H9 (cell line): ENCODE data around the gene FBXO38. TPM values are rescaled to one million over a fixed set of nuclear protein-coding genes. Genes with fewer than 3 reads are reported as not detected.

Source experiments
- DNase-seq: peaks from one replicate; pipeline ENCODE4 v3.0.0-alpha.2; 2017
- H2AFZ ChIP-seq: one replicate; pipeline ENCODE4 v1.6.1; 2013; ENCODE audit warnings: mild to moderate bottlenecking, low read length, control low read depth, moderate library complexity
- H2AK5ac ChIP-seq: 2 replicates; pipeline ENCODE4 v1.6.1; 2013; ENCODE audit warnings: low read length, control low read depth, mixed read lengths; ENCODE audit not compliant: insufficient read length
- H2BK120ac ChIP-seq: one replicate; pipeline ENCODE4 v1.6.1; 2013; ENCODE audit warnings: low read depth, mild to moderate bottlenecking, low read length, control low read depth, inconsistent platforms; ENCODE audit not compliant: poor library complexity, severe bottlenecking
- H2BK12ac ChIP-seq: 2 replicates; pipeline ENCODE4 v1.6.1; 2013; ENCODE audit warnings: low read length, control low read depth, mixed read lengths, low read depth; ENCODE audit not compliant: insufficient read length
- H2BK15ac ChIP-seq: 2 replicates; pipeline ENCODE4 v1.6.1; 2013; ENCODE audit warnings: low read depth, low read length, control low read depth
- H2BK20ac ChIP-seq: one replicate; pipeline ENCODE4 v1.6.1; 2013; ENCODE audit warnings: low read depth, mild to moderate bottlenecking, low read length, control low read depth, inconsistent platforms; ENCODE audit not compliant: poor library complexity, severe bottlenecking
- H2BK5ac ChIP-seq: 2 replicates; pipeline ENCODE4 v1.6.1; 2013; ENCODE audit warnings: low read length, control low read depth, mixed read lengths; ENCODE audit not compliant: insufficient read length
- H3K14ac ChIP-seq: 2 replicates; pipeline ENCODE4 v1.6.1; 2013; ENCODE audit warnings: low read length, control low read depth; ENCODE audit not compliant: insufficient read depth
- H3K18ac ChIP-seq: 2 replicates; pipeline ENCODE4 v1.6.1; 2013; ENCODE audit warnings: low read depth, mild to moderate bottlenecking, mixed read lengths, low read length, control low read depth; ENCODE audit not compliant: insufficient read length
- H3K23ac ChIP-seq: 2 replicates; pipeline ENCODE4 v1.6.1; 2013; ENCODE audit warnings: low read length, control low read depth, mixed read lengths, low read depth; ENCODE audit not compliant: insufficient read length
- H3K23me2 ChIP-seq: 2 replicates; pipeline ENCODE4 v1.6.1; 2013; ENCODE audit warnings: low read depth, mild to moderate bottlenecking, mixed read lengths, low read length, control low read depth; ENCODE audit not compliant: insufficient read length, poor library complexity, severe bottlenecking
- H3K27ac ChIP-seq: 2 replicates; pipeline ENCODE4 v1.5.1; 2013; ENCODE audit warnings: low read length, control low read depth, mixed read lengths, low read depth; ENCODE audit not compliant: insufficient read length
- H3K27me3 ChIP-seq: 2 replicates; pipeline ENCODE4 v1.6.1; 2013; ENCODE audit warnings: low read length, control low read depth, inconsistent platforms; ENCODE audit not compliant: insufficient read depth
- H3K4ac ChIP-seq: 2 replicates; pipeline ENCODE4 v1.6.1; 2013; ENCODE audit warnings: low read depth, mild to moderate bottlenecking, control low read depth, inconsistent platforms, low read length, moderate library complexity
- H3K4me1 ChIP-seq: 2 replicates; pipeline ENCODE4 v1.6.1; 2013; ENCODE audit warnings: low read length, control low read depth, inconsistent platforms; ENCODE audit not compliant: insufficient read depth
- H3K4me2 ChIP-seq: 2 replicates; pipeline ENCODE4 v1.6.1; 2013; ENCODE audit warnings: low read length, control low read depth, mixed read lengths; ENCODE audit not compliant: insufficient read length, insufficient read depth
- H3K56ac ChIP-seq: 2 replicates; pipeline ENCODE4 v1.6.1; 2013; ENCODE audit warnings: low read depth, mild to moderate bottlenecking, mixed read lengths, low read length, control low read depth; ENCODE audit not compliant: insufficient read length
- H3K79me1 ChIP-seq: 2 replicates; pipeline ENCODE4 v1.6.1; 2013; ENCODE audit warnings: low read depth, mild to moderate bottlenecking, moderate library complexity, low read length, control low read depth, inconsistent platforms; ENCODE audit not compliant: insufficient read depth, poor library complexity, severe bottlenecking
- H3K79me2 ChIP-seq: 2 replicates; pipeline ENCODE4 v1.6.1; 2013; ENCODE audit warnings: low read length, control low read depth, inconsistent platforms; ENCODE audit not compliant: insufficient read depth
- H3K9ac ChIP-seq: 2 replicates; pipeline ENCODE4 v1.6.1; 2013; ENCODE audit warnings: low read length, control low read depth, mixed read lengths; ENCODE audit not compliant: insufficient read length; ENCODE audit errors: extremely low read depth
- H3K9me3 ChIP-seq: one replicate; pipeline ENCODE4 v1.6.1; 2013; ENCODE audit warnings: low read depth, low read length, inconsistent platforms; ENCODE audit not compliant: control insufficient read depth
- H3T11ph ChIP-seq: one replicate; pipeline ENCODE4 v1.6.1; 2013; ENCODE audit warnings: mild to moderate bottlenecking, low read length, control low read depth, inconsistent platforms
- H4K20me1 ChIP-seq: one replicate; pipeline ENCODE4 v1.6.1; 2013; ENCODE audit not compliant: control insufficient read depth, insufficient read length, insufficient read depth
- H4K5ac ChIP-seq: 2 replicates; pipeline ENCODE4 v1.6.1; 2013; ENCODE audit warnings: low read depth, mild to moderate bottlenecking, mixed read lengths, low read length, control low read depth; ENCODE audit not compliant: insufficient read length
- H4K8ac ChIP-seq: replicated peaks from 2 replicates; pipeline ENCODE4 v1.6.1; 2013; ENCODE audit warnings: low read length, control low read depth, mixed read lengths, low read depth; ENCODE audit not compliant: insufficient read length
- H4K91ac ChIP-seq: 2 replicates; pipeline ENCODE4 v1.6.1; 2013; ENCODE audit warnings: low read depth, mild to moderate bottlenecking, moderate library complexity, mixed read lengths, low read length, control low read depth; ENCODE audit not compliant: insufficient read length
- H3K27ac Mint-ChIP-seq, 3 experiments: 2 replicates in 2 of 3; 3 replicates in 1 of 3; pipeline ENCODE4 v1.8.0; 2020 to 2021; ENCODE audit warnings: mixed read lengths in 3 of 3, mild to moderate bottlenecking in 1 of 3, moderate library complexity in 1 of 3
- H3K27me3 Mint-ChIP-seq: 2 replicates; pipeline ENCODE4 v1.8.0; 2021; ENCODE audit warnings: low read depth, mild to moderate bottlenecking, moderate library complexity, mixed read lengths
- H3K36me3 Mint-ChIP-seq, 3 experiments: 2 replicates in 2 of 3; 3 replicates in 1 of 3; pipeline ENCODE4 v1.8.0; 2020 to 2021; ENCODE audit warnings: low read depth in 3 of 3, mixed read lengths in 3 of 3; ENCODE audit not compliant: insufficient read depth in 1 of 3
- H3K4me1 Mint-ChIP-seq, 2 experiments: 2 replicates each; pipeline ENCODE4 v1.8.0; 2020; ENCODE audit warnings: mixed read lengths in 2 of 2
- H3K4me3 Mint-ChIP-seq, 2 experiments: 2 replicates in 1 of 2; 3 replicates in 1 of 2; pipeline ENCODE4 v1.8.0; 2020 to 2021; ENCODE audit warnings: mild to moderate bottlenecking in 2 of 2, mixed read lengths in 2 of 2, moderate library complexity in 1 of 2
- H3K9me3 Mint-ChIP-seq, 2 experiments: 2 replicates in 1 of 2; 3 replicates in 1 of 2; pipeline ENCODE4 v1.8.0; 2020; ENCODE audit warnings: mild to moderate bottlenecking in 2 of 2, mixed read lengths in 2 of 2, moderate library complexity in 1 of 2
- WGBS: extraction: QIAGEN DNeasy Blood & Tissue Kit; methylation state at CpG from one replicate; pipeline ENCODE4 v1.1.7; 2013; ENCODE audit warnings: missing lambda C conversion rate, low lambda C conversion rate, mixed read lengths; ENCODE audit not compliant: insufficient read length; ENCODE audit errors: extremely low coverage; 5-methylcytosine and 5-hydroxymethylcytosine counted together
- total RNA-seq: library from RNA; stranded (reverse); gene quantifications from 2 replicates; pipeline ENCODE4 v1.2.1, GENCODE V29; 2021
- TF ChIP-seq, protein P1 (sequence below): fragments of 200-600 bp; sonication (generic); conservative IDR thresholded peaks from 3 replicates; pipeline ENCODE4 v1.8.0; 2021; ENCODE audit warnings: antibody characterized with exemption, mild to moderate bottlenecking

FBXO38 gene
- total RNA-seq, 1 experiment from 2014 or later: 34.6 TPM

- H3K4me3 Mint-ChIP-seq: no peak overlapping the region
These were observed 55.2 kb downstream of the FBXO38 start for GRCh38 chr5:148438933-148439332.

More at GRCh38 chr5:148438933-148439332, 55.2 kb downstream of the FBXO38 start:
- H3K27me3 ChIP-seq: no peaks in the 10 kb centered on the region
- Mint-ChIP-seq H3K4me1 (no peaks in the 10 kb centered on the region), H3K27me3 (no peaks in the 10 kb centered on the region), H3K36me3 (peaks cover 12 to 49% (median 44%) of the 10 kb centered on the region in 3 experiments; a peak in 5 of 7 replicates), H3K27ac (no peak overlapping the region), H3K9me3 (no peaks in the 10 kb centered on the region)
- no peaks in the 10 kb centered on the region for H3K79me1 ChIP-seq
- no peak overlapping the region for H2AK5ac ChIP-seq
- no peak overlapping the region for H2BK15ac ChIP-seq
- no peak overlapping the region for H3K23ac ChIP-seq
- no peak for DNase-seq
- no peak overlapping the region for H4K5ac ChIP-seq
- H3K14ac ChIP-seq: no peak overlapping the region
- no peak overlapping the region for H3K56ac ChIP-seq
- no peak overlapping the region for H2BK5ac ChIP-seq
- no peaks in the 10 kb centered on the region for H3K4me1 ChIP-seq
- H3K18ac ChIP-seq: no peak overlapping the region
- no peak overlapping the region for H3T11ph ChIP-seq
- no peak overlapping the region for H3K9ac ChIP-seq
- H2BK20ac ChIP-seq: no peak overlapping the region
- no CpG with 5 or more reads among the region's 2 CpGs for WGBS
- H3K4me2 ChIP-seq: no peak overlapping the region
- no peak overlapping the region for H3K27ac ChIP-seq
- H3K23me2 ChIP-seq: no peaks in the 10 kb centered on the region
- no peak overlapping the region for H4K91ac ChIP-seq
- no peaks in the 10 kb centered on the region for H3K9me3 ChIP-seq
- no peak overlapping the region for H2BK12ac ChIP-seq
- H3K4ac ChIP-seq: no peak overlapping the region
- no peaks in the 10 kb centered on the region for H3K79me2 ChIP-seq
- no peak overlapping the region for H2BK120ac ChIP-seq
- TF ChIP-seq, protein P1, sequence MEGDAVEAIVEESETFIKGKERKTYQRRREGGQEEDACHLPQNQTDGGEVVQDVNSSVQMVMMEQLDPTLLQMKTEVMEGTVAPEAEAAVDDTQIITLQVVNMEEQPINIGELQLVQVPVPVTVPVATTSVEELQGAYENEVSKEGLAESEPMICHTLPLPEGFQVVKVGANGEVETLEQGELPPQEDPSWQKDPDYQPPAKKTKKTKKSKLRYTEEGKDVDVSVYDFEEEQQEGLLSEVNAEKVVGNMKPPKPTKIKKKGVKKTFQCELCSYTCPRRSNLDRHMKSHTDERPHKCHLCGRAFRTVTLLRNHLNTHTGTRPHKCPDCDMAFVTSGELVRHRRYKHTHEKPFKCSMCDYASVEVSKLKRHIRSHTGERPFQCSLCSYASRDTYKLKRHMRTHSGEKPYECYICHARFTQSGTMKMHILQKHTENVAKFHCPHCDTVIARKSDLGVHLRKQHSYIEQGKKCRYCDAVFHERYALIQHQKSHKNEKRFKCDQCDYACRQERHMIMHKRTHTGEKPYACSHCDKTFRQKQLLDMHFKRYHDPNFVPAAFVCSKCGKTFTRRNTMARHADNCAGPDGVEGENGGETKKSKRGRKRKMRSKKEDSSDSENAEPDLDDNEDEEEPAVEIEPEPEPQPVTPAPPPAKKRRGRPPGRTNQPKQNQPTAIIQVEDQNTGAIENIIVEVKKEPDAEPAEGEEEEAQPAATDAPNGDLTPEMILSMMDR: no peak
- H4K8ac ChIP-seq: no peak overlapping the region
- no peaks in the 10 kb centered on the region for H4K20me1 ChIP-seq
- no peak overlapping the region for H2AFZ ChIP-seq
